HCT116 (cell line): ENCODE measurements around the gene MAP3K7CL. TPM values are rescaled to one million over a fixed set of nuclear protein-coding genes. Genes with fewer than 3 reads are reported as not detected.

Experiments
- ATAC-seq: fragments of 200-7000 bp; cut with Tn5 transposase; 2 replicates; pipeline ENCODE4 v1.9.1; 2020; ENCODE audit warnings: mild to moderate bottlenecking, moderate library complexity
- BruUV-seq: library from RNA; stranded (reverse); fragments of 400-500 nt; replicated peaks from 2 replicates; lab custom pipeline; 2021; lab: Mats Ljungman, UMichigan
- CTCF ChIA-PET: fragments of 300-600 bp; sonication (Branson Sonifier 250); formaldehyde crosslinking; loops from one replicate; lab custom pipeline; 2021; ENCODE audit warnings: antibody characterized with exemption; lab: Charles Lee
- POLR2A ChIA-PET: fragments of 300-600, 350-600 bp; sonication (Branson Sonifier 250); formaldehyde crosslinking; loops from one replicate; lab custom pipeline; 2021; ENCODE audit warnings: antibody characterized with exemption; lab: Charles Lee
- RAD21 ChIA-PET, 2 experiments: fragments of 300-600 bp; sonication (Branson Sonifier 250); formaldehyde crosslinking; loops; one replicate each; lab custom pipeline; 2023; ENCODE audit warnings: low total read pairs in 2 of 2; ENCODE audit not compliant: uncharacterized antibody in 2 of 2, unreplicated experiment in 2 of 2, low non-redundant PET in 1 of 2; lab: Charles Lee
- DNase-seq: peaks from one replicate; pipeline ENCODE4 v3.0.0-alpha.2; 2010; ENCODE audit warnings: low read depth, low spot score
- H2AFZ ChIP-seq: fragments of 200-600 bp; shearing (Covaris generic), sonication (generic); 2 replicates; pipeline ENCODE4 v1.6.1; 2017; ENCODE audit warnings: low read depth, mixed run types, mixed read lengths, antibody characterized with exemption, low read length; ENCODE audit not compliant: poor library complexity, severe bottlenecking
- H3K27ac ChIP-seq: 2 replicates; pipeline ENCODE4 v1.5.1; 2012; ENCODE audit warnings: low read depth, low read length
- H3K27me3 ChIP-seq: fragments of 200-600 bp; sonication (generic); 2 replicates; pipeline ENCODE4 v1.6.1; 2016; ENCODE audit warnings: mixed run types, low read length, mixed read lengths; ENCODE audit not compliant: insufficient read depth
- H3K36me3 ChIP-seq, 2 experiments: fragments of 200-500 bp in 1 of 2; fragments of 200-600 bp in 1 of 2; sonication (Bioruptor generic) in 1 of 2; sonication (generic) in 1 of 2; 2 replicates each; pipeline versions ENCODE4 v1.5.1 to v1.6.1; 2014 to 2016; ENCODE audit warnings: low read length in 2 of 2, inconsistent platforms in 1 of 2, mixed read lengths in 1 of 2, mixed run types in 1 of 2; ENCODE audit not compliant: insufficient read depth in 2 of 2, control insufficient read depth in 1 of 2
- H3K4me1 ChIP-seq, 2 experiments: fragments of 200-600 bp in 1 of 2; sonication (generic) in 1 of 2; 2 replicates each; pipeline versions ENCODE4 v1.5.1 to v1.6.1; 2012 to 2017; ENCODE audit warnings: low read length in 2 of 2, inconsistent platforms in 1 of 2, mild to moderate bottlenecking in 1 of 2, mixed read lengths in 1 of 2, mixed run types in 1 of 2, moderate library complexity in 1 of 2; ENCODE audit not compliant: insufficient read depth in 2 of 2, control insufficient read depth in 1 of 2
- H3K4me2 ChIP-seq: fragments of 200-600 bp; sonication (generic); 2 replicates; pipeline ENCODE4 v1.6.1; 2017; ENCODE audit warnings: mixed run types, low read length, mixed read lengths
- H3K4me3 ChIP-seq, 2 experiments: fragments of 200-600 bp in 1 of 2; sonication (generic) in 1 of 2; replicated peaks in 1 of 2; 2 replicates each; pipeline ENCODE4 v1.5.1; 2011 to 2016; ENCODE audit warnings: low read length in 2 of 2, control low read depth in 1 of 2, low read depth in 1 of 2, mild to moderate bottlenecking in 1 of 2, mixed read lengths in 1 of 2, mixed run types in 1 of 2
- H3K79me2 ChIP-seq: fragments of 200-600 bp; sonication (generic); 2 replicates; pipeline ENCODE4 v1.6.1; 2017; ENCODE audit warnings: mild to moderate bottlenecking, mixed run types, low read length, moderate library complexity, mixed read lengths; ENCODE audit not compliant: insufficient read depth
- H3K9ac ChIP-seq: fragments of 200-600 bp; sonication (generic); 2 replicates; pipeline ENCODE4 v1.6.1; 2016; ENCODE audit warnings: low read length, mixed read lengths
- H3K9me2 ChIP-seq: fragments of 200-600 bp; sonication (generic), shearing (Covaris generic); 2 replicates; pipeline ENCODE4 v1.6.1; 2017; ENCODE audit warnings: mixed run types, mild to moderate bottlenecking, moderate library complexity; ENCODE audit not compliant: insufficient read depth
- H3K9me3 ChIP-seq, 2 experiments: fragments of 200-500 bp in 1 of 2; fragments of 200-600 bp in 1 of 2; sonication (Bioruptor generic) in 1 of 2; sonication (generic) in 1 of 2; 2 replicates each; pipeline ENCODE4 v1.6.1; 2014 to 2017; ENCODE audit warnings: low read length in 2 of 2, mixed read lengths in 2 of 2, inconsistent platforms in 1 of 2, low read depth in 1 of 2, mild to moderate bottlenecking in 1 of 2, mixed run types in 1 of 2, moderate library complexity in 1 of 2; ENCODE audit not compliant: control insufficient read depth in 1 of 2, insufficient read depth in 1 of 2
- H4K20me1 ChIP-seq: fragments of 200-600 bp; sonication (generic), shearing (Covaris generic); 2 replicates; pipeline ENCODE4 v1.6.1; 2017; ENCODE audit warnings: mixed run types, mild to moderate bottlenecking, moderate library complexity; ENCODE audit not compliant: insufficient read depth
- CBX3 ChIP-seq: IDR thresholded peaks from 2 replicates; pipeline ENCODE4 v1.6.1; 2012; ENCODE audit warnings: low read depth
- EZH2phosphoT487 ChIP-seq: fragments of 200-600 bp; IDR thresholded peaks from 2 replicates; pipeline ENCODE4 v1.6.1; 2018; ENCODE audit warnings: antibody characterized with exemption, borderline replicate concordance
- FOSL1 ChIP-seq: IDR thresholded peaks from 2 replicates; pipeline ENCODE4 v1.6.1; 2012; ENCODE audit warnings: low read depth
- JUND ChIP-seq: IDR thresholded peaks from 2 replicates; pipeline ENCODE4 v1.6.1; 2012
- POLR2AphosphoS5 ChIP-seq: IDR thresholded peaks from 2 replicates; pipeline ENCODE4 v1.6.1; 2011; ENCODE audit warnings: mild to moderate bottlenecking, low read depth, low read length, moderate library complexity
- SP1 ChIP-seq: IDR thresholded peaks from 2 replicates; pipeline ENCODE4 v1.6.1; 2012; ENCODE audit warnings: low read depth
- SRF ChIP-seq: IDR thresholded peaks from 2 replicates; pipeline ENCODE4 v1.6.1; 2012; ENCODE audit warnings: low read depth
- intact Hi-C: fragments of 100-400 bp; cut with micrococcal nuclease; formaldehyde crosslinking; loops from 2 replicates; pipeline ENCODE4 v1.10.0; 2022
- total RNA-seq: library from RNA; stranded (reverse); gene quantifications from one replicate; pipeline ENCODE4 v1.2.1, GENCODE V29; 2021; ENCODE audit not compliant: unreplicated experiment
- TF ChIP-seq, protein P1 (sequence below): IDR thresholded peaks from 2 replicates; pipeline ENCODE4 v1.6.1; 2011; ENCODE audit warnings: mild to moderate bottlenecking, low read length, moderate library complexity; ENCODE audit not compliant: insufficient replicate concordance; ENCODE audit errors: extremely low read depth

MAP3K7CL gene
- total RNA-seq, 1 experiment from 2014 or later, result 0.57 TPM

DNA sequence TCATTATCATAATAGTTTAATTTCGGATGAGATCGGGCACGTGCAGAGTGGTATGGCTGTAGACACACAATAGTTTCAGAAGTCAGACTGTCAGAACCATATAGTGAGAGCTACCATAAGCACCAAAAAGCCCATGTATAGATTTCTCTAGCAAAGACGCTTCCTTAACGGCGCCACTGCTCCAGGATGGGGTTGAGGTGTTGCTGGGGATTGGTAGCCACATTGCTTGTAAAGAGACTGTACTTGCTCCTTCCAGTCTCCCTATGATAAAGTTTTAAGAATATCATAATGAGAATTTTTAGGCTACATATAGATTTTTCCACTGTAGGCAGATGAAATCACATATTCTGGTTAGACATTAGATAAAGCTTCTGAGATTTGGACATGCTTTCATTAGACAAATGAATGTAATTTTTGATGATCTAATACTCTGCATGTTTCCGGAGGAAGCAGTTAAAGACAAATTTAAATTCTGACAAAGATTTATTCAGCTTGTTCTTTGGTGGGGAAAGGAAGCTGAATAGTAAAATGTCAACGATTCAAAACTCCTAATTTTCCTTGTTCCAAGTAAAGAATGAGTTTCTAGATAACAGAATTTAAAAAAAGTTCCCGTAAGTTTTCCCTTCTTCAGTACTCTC, 77.7 kb downstream of the MAP3K7CL start (continued):
- TF ChIP-seq, protein P1, sequence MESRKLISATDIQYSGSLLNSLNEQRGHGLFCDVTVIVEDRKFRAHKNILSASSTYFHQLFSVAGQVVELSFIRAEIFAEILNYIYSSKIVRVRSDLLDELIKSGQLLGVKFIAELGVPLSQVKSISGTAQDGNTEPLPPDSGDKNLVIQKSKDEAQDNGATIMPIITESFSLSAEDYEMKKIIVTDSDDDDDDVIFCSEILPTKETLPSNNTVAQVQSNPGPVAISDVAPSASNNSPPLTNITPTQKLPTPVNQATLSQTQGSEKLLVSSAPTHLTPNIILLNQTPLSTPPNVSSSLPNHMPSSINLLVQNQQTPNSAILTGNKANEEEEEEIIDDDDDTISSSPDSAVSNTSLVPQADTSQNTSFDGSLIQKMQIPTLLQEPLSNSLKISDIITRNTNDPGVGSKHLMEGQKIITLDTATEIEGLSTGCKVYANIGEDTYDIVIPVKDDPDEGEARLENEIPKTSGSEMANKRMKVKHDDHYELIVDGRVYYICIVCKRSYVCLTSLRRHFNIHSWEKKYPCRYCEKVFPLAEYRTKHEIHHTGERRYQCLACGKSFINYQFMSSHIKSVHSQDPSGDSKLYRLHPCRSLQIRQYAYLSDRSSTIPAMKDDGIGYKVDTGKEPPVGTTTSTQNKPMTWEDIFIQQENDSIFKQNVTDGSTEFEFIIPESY, result no peak
- TF ChIP-seq POLR2AphosphoS5, result no peak

DNA sequence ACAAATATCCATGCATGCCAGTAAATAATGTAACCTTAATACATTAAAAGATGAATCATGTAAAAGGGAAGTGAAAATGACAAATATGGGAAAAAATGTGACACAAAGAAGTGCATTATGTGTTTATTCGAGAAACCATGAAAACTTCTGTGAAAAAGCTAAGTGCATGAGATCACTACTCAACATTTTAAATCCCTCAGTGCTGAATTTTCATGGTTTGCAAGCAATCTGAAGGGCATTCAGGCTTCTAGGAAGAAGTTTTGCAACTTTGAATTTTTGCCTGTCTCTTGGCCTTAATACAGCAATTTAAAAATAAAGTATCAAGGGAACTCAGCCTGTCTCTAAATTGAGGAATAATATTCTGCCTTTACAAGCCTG, 78.2 kb downstream of the MAP3K7CL start:
- Histone ChIP-seq H3K9me2 (no peaks in the 10 kb centered on the region), H2AFZ (peak overlapping the region; percentile 26), H4K20me1 (no peaks in the 10 kb centered on the region), H3K9ac (no peak overlapping the region), H3K4me3 (no peak overlapping the region), H3K9me3 (no peaks in the 10 kb centered on the region), H3K79me2 (no peaks in the 10 kb centered on the region), H3K36me3 (no peaks in the 10 kb centered on the region), H3K27ac (no peak overlapping the region), H3K4me1 (peaks cover 0 to 7% of the 10 kb centered on the region in 2 experiments; a peak in 1 of 4 replicates), H3K4me2 (no peak overlapping the region), H3K27me3 (no peaks in the 10 kb centered on the region)
- no peak for ATAC-seq
- TF ChIP-seq JUND (no peak), CBX3 (no peak), FOSL1 (no peak), EZH2phosphoT487 (no peak), SP1 (no peak), SRF (no peak)
- TF ChIP-seq, protein P1, result no peak
- BruUV-seq, result no TSS peak
- ChIA-PET RAD21 (no interaction called here), POLR2A (no interaction called here), CTCF (no interaction called here)
- intact Hi-C loops, result no loop called here
- DNase-seq, result no peak
